AG09309 (cell line): ENCODE data around the gene TNS1.

Source experiments
- DNase-seq: peaks from one replicate; pipeline ENCODE4 v3.0.0-alpha.2; 2010; ENCODE audit warnings: low read depth
- H3K4me3 ChIP-seq: 2 replicates; pipeline ENCODE4 v1.5.1; 2011; ENCODE audit warnings: mild to moderate bottlenecking, low read depth, low read length, moderate library complexity; ENCODE audit not compliant: control insufficient read depth
- CTCF ChIP-seq: IDR thresholded peaks from 2 replicates; pipeline ENCODE4 v1.5.1; 2011; ENCODE audit warnings: mild to moderate bottlenecking, low read depth, low read length, inconsistent platforms; ENCODE audit not compliant: insufficient read depth, control insufficient read depth; ENCODE audit errors: missing control alignments

TNS1 gene

DNA sequence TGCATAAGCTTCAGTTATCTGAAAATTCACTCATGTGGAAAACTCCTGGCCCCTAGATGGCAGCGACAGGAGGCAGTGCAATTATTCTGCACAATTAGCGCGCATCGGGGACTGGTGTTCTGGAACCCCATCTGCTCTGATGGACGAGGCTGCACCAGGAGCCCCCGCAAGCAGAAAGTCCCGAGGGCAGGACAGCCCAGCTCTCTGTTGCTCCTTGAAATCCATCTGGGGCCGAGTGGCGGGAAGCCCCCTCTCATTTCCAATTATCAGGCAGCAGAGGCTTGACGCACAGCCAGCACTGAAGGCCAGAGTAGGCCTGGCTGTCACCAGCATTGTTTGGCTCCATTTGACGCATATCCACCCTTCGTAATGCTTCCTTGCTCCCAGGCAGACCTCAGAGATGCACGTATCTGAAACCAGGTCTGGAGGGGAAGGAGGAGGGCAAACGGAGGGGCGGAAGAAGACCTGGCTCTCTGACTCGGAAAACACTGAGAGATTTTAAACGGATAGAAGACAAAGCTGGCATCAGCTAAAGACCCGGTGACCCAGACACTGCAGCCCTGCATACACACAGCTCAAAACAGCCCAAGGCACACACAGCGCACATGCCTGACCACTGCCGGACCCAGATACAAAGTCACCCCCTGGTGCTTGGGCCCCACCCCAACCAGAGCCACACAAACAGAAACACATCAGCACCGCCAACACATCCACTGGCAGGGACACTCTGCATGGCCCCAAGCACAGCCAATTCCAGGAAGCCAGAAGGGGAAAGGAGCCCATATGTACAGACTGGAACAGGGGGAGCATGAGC lies 69.8 kb downstream of the TNS1 start:
- H3K4me3 ChIP-seq, result no peak overlapping the region
- no peak for DNase-seq
- peak; percentile 39 for TF ChIP-seq CTCF

GRCh38 chr2:217931846-217932560 lies 70.8 kb downstream of the TNS1 start:
- no peak for DNase-seq
- no peak overlapping the region for H3K4me3 ChIP-seq
- TF ChIP-seq CTCF, result no peak

DNA sequence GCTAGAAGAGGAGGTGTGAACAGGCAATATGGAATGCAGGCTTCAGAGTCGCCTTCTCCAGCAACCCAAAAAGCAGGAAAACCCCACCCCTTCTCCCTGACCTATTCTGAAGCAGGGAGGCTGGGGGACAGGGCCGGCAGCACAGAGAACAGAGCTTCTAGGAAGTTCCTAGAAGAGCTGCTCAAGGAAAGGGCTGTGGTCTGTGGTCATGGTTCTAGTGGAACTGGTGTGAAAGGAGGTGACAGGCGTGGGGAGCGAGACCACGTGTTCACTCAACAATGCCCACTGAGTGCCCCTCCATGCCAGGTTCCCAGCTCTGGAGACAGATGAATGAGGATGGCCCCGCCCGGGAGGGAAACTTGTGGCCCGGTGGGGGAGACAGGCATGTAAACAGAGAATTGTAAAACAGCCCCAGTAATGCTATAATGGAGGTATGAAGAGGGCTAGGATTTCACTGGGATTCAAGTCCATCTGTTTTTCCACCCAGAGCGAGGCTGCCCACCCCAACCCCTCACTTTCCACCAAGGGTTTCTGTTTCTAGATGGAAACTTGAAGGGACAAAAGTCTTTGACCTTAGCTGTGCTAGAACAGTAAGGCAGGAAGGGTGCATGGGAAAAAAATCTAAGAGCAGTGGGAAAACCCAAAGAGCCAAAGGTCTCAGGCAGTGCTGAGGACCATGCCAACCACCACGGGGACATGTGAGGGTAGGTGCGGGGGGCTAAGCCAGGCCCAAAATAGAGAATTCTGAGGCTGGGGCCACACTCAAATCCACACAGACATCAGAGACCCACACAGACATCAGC lies 71.8 kb downstream of the TNS1 start:
- no peak overlapping the region for H3K4me3 ChIP-seq
- no peak for DNase-seq
- TF ChIP-seq CTCF, result no peak

- TF ChIP-seq CTCF, result no peak
- no peak overlapping the region for H3K4me3 ChIP-seq
- no peak for DNase-seq
Measured at GRCh38 chr2:217929757-217930707, 72.8 kb downstream of the TNS1 start.

GRCh38 chr2:217929272-217929671 lies 73.5 kb downstream of the TNS1 start:
- DNase-seq, result no peak
- TF ChIP-seq CTCF, result no peak

More at GRCh38 chr2:217929272-217929671, 73.5 kb downstream of the TNS1 start:
- H3K4me3 ChIP-seq, result no peak overlapping the region
